Tibial artery (tissue), 4 donors: Measurements from ENCODE around the gene KAZN.

Experiments
- DNase-seq, 2 donors: peaks; one replicate each; pipeline ENCODE4 v3.0.0-alpha.2; 2019
- H3K27ac ChIP-seq, 2 donors: fragments of 200-600 bp; sonication (generic) in 1 of 2; 1 replicate in 1 of 2; 2 replicates in 1 of 2; pipeline ENCODE4 v1.5.1; 2018 to 2019; ENCODE audit warnings: mild to moderate bottlenecking in 1 of 2
- H3K27me3 ChIP-seq, 2 donors: fragments of 200-600 bp; sonication (generic) in 1 of 2; one replicate each; pipeline versions ENCODE4 v1.5.1 to v1.6.0; 2016 to 2019
- H3K36me3 ChIP-seq, 3 donors: fragments of 200-600 bp; sonication (generic) in 2 of 3; one replicate each; pipeline ENCODE4 v1.5.1; 2016 to 2019; ENCODE audit warnings: mild to moderate bottlenecking in 2 of 3
- H3K4me1 ChIP-seq, 4 donors: fragments of 200-600 bp; sonication (generic) in 2 of 4; 1 replicate in 3 of 4; 2 replicates in 1 of 4; pipeline ENCODE4 v1.5.1; 2016 to 2019
- H3K4me3 ChIP-seq, 2 donors: fragments of 200-600 bp; sonication (generic) in 1 of 2; 1 replicate in 1 of 2; 2 replicates in 1 of 2; pipeline ENCODE4 v1.5.1; 2018 to 2019; ENCODE audit warnings: mild to moderate bottlenecking in 2 of 2
- H3K9me3 ChIP-seq, 3 donors: fragments of 200-600 bp; sonication (generic) in 1 of 3; one replicate each; pipeline ENCODE4 v1.5.1; 2016 to 2019
- intact Hi-C: fragments of 100-400 bp; cut with DNase I; formaldehyde crosslinking; loops from one replicate; pipeline ENCODE4 v1.15.0; 2023; ENCODE audit warnings: low total_unique reads
- TF ChIP-seq, protein P1 (sequence below), 2 experiments: fragments of 200-600 bp in 1 of 2; fragments of 450-650 bp in 1 of 2; IDR thresholded peaks; one replicate each; pipeline ENCODE4 v1.5.1; 2017 to 2019; ENCODE audit warnings: antibody characterized with exemption in 2 of 2, mild to moderate bottlenecking in 1 of 2, moderate library complexity in 1 of 2

KAZN gene

DNA sequence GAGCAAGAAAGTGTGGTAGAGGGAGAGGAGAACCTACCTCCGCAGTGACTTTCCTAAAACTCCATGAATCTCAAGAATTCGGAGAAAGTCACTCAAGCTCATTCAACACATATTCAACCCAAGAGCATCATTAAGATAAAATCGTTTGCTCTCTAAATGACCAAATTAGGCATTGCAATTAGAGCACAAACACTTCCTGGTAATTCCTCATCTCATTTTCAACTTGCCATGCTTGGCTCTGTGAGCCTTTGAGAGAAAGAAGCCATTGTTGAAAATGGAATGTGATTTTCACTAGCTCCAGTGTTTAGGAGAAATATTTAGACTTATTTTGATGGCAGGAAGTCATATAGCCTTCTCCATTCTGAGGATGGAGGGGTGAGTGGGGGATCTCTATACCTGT is 52.5 kb downstream of the KAZN start:
- TF ChIP-seq, protein P1, sequence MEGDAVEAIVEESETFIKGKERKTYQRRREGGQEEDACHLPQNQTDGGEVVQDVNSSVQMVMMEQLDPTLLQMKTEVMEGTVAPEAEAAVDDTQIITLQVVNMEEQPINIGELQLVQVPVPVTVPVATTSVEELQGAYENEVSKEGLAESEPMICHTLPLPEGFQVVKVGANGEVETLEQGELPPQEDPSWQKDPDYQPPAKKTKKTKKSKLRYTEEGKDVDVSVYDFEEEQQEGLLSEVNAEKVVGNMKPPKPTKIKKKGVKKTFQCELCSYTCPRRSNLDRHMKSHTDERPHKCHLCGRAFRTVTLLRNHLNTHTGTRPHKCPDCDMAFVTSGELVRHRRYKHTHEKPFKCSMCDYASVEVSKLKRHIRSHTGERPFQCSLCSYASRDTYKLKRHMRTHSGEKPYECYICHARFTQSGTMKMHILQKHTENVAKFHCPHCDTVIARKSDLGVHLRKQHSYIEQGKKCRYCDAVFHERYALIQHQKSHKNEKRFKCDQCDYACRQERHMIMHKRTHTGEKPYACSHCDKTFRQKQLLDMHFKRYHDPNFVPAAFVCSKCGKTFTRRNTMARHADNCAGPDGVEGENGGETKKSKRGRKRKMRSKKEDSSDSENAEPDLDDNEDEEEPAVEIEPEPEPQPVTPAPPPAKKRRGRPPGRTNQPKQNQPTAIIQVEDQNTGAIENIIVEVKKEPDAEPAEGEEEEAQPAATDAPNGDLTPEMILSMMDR (IDR thresholded peaks at IDR 0.05), result no peak
- intact Hi-C loops, result no loop called here
- H3K36me3 ChIP-seq, result no peaks in the 10 kb centered on the region
- DNase-seq, result no peak
- no peaks in the 10 kb centered on the region for H3K9me3 ChIP-seq
- no peak overlapping the region for H3K4me3 ChIP-seq
- H3K27me3 ChIP-seq, result peaks cover 0 to 5% of the 10 kb centered on the region in 2 donors
- H3K27ac ChIP-seq, result no peak overlapping the region
- no peaks in the 10 kb centered on the region for H3K4me1 ChIP-seq

DNA sequence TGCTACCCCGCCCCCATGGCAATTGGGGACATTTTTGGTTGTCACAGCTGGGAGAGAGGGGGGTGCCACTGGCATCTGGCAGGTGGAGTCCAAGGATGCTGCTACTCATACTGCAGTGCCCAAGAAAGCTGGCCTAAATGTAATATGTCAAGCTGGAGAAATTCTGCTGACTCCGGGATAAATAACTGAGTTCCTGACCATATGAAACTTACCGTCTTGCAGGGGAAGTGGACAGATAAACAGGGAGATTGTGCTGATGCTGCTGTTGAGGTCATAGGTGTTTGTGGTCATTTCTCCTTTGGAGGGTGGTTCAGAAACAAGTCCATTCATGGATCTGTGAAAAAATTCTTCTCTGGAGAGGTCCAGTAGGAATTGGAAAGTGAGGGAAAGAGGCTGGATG is 54.4 kb downstream of the KAZN start:
- TF ChIP-seq, protein P1 (IDR thresholded peaks at IDR 0.05), result no peak
- no peaks in the 10 kb centered on the region for H3K4me1 ChIP-seq
- intact Hi-C loops, result no loop called here
- H3K27me3 ChIP-seq, result peaks cover 0 to 7% of the 10 kb centered on the region in 2 donors
- H3K9me3 ChIP-seq, result no peaks in the 10 kb centered on the region
- H3K27ac ChIP-seq, result no peak overlapping the region
- no peak overlapping the region for H3K4me3 ChIP-seq
- H3K36me3 ChIP-seq, result no peaks in the 10 kb centered on the region
- no peak for DNase-seq

DNA sequence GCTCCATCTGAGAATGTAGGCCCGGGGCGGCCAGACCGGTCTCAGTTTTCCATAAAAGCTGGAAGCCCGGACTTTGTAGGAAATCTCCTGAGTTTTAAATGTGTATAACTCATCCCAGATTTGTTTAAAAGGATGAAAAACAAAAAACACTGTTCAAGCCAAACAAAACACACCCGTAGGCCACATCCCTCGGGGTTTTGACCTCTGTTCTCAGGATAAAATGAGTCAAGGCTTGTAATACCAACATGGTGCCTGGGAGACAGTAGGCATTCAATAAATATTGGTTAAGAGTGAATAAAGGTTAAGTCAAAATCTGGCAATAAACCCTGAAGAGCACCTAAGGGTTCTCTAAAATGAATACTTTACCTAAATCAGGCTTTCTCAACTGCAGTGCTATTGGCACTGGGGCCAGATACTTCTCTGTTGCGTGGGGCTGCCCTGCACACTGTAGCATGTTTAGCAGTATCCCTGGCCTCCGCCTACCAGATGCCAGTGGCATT is 55.0 kb downstream of the KAZN start:
- H3K27ac ChIP-seq, result no peak overlapping the region
- no peaks in the 10 kb centered on the region for H3K4me1 ChIP-seq
- intact Hi-C loops, result no loop called here
- no peak overlapping the region for H3K4me3 ChIP-seq
- TF ChIP-seq, protein P1 (IDR thresholded peaks at IDR 0.05), result no peak
- DNase-seq, result no peak
- H3K27me3 ChIP-seq, result peaks cover 0 to 8% of the 10 kb centered on the region in 2 donors
- H3K9me3 ChIP-seq, result no peaks in the 10 kb centered on the region
- no peaks in the 10 kb centered on the region for H3K36me3 ChIP-seq

DNA sequence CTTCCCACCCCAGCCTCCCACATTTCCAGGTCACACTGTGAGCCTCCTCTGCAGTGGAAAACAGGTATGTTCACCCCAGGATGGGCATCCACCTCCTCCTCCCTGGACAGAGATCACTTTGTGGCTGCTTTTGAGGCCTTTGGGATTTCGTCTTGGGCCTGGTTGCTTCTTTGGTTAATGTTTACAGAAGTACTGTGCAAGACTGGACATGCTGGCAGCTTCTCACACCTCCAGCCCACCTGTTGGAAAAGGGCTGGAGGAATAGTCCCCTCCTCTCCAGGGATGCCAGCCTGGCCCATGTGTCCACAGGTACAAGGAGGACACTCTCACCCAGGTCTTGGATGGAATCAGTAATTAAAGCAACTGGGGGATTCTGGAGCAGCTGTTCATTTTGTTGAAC is 56.1 kb downstream of the KAZN start:
- Histone ChIP-seq H3K4me3 (no peak overlapping the region), H3K27me3 (peaks cover 0 to 13% of the 10 kb centered on the region in 2 donors), H3K36me3 (no peaks in the 10 kb centered on the region), H3K4me1 (no peaks in the 10 kb centered on the region), H3K9me3 (no peaks in the 10 kb centered on the region), H3K27ac (no peak overlapping the region)
- intact Hi-C loops, result no loop called here
- no peak for DNase-seq
- TF ChIP-seq, protein P1 (IDR thresholded peaks at IDR 0.05), result no peak

DNA sequence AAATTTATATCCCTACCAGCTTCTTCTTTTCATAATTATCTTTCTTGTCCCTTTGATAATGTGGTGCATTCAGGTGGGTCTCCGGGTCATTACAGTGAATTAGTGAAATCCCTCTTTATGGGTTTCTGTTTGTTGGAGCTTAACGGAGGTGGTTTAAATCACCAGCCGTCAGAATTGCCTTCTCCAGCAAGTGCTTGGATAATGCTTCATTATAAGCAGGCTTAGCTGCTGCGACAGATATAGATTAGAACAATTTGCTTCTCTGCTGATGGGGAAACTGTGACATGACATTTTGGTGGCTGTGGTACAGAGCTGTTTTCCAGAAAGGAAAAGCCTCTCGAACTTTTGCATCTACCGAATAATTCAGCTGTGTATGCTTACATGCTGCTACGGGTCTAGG is 56.9 kb downstream of the KAZN start:
- no peak for DNase-seq
- intact Hi-C loops, result no loop called here
- no peaks in the 10 kb centered on the region for H3K4me1 ChIP-seq
- no peak overlapping the region for H3K27ac ChIP-seq
- no peak overlapping the region for H3K4me3 ChIP-seq
- H3K27me3 ChIP-seq, result peaks cover 0 to 13% of the 10 kb centered on the region in 2 donors
- H3K9me3 ChIP-seq, result no peaks in the 10 kb centered on the region
- no peaks in the 10 kb centered on the region for H3K36me3 ChIP-seq
- TF ChIP-seq, protein P1 (IDR thresholded peaks at IDR 0.05), result no peak

DNA sequence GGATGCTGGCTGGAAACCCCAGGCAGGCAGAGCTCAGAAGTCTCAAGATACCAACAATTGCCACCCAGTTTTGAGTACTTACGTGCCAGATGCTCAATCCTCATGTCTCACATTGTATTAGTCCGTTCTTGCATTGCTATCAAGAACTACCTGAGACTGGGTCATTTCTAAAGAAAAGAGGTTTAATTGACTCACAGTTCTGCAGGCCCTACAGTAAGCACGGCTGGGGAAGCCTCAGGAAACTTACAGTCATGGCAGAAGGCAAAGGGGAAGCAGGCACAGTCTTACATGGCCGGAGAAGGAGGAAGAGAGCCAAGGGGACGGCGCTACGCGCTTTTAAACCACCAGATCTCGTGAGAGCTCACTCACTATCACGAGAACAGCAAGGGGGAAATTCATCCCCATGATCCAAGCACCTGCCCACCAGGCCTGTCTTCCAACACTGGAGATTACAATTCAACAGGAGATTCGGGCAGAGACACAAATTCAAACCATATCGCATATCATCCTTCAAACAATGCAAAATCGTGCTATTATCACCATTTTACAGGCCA is 58.0 kb downstream of the KAZN start:
- Histone ChIP-seq H3K36me3 (no peaks in the 10 kb centered on the region), H3K4me3 (no peak overlapping the region), H3K27ac (no peak overlapping the region), H3K27me3 (peaks cover 0 to 13% of the 10 kb centered on the region in 2 donors), H3K4me1 (no peaks in the 10 kb centered on the region), H3K9me3 (no peaks in the 10 kb centered on the region)
- intact Hi-C loops, result no loop called here
- TF ChIP-seq, protein P1 (IDR thresholded peaks at IDR 0.05), result no peak
- no peak for DNase-seq
